Adrenal gland (tissue), 5 donors: ENCODE data around the gene TLE2.

ENCODE experiments used
- CTCF ChIP-seq, 6 experiments: fragments of 450-650 bp in 4 of 6; fragments of 200-600 bp in 2 of 6; sonication (generic) in 1 of 6; IDR thresholded peaks; 1 replicate in 5 of 6; 2 replicates in 1 of 6; pipeline versions ENCODE4 v1.5.1 to v1.8.0; 2016 to 2021; ENCODE audit warnings: antibody characterized with exemption in 6 of 6, mild to moderate bottlenecking in 2 of 6, moderate library complexity in 1 of 6
- POLR2A ChIP-seq, 2 donors: fragments of 450-650 bp; IDR thresholded peaks; one replicate each; pipeline ENCODE4 v1.6.1; 2017; ENCODE audit warnings: antibody characterized with exemption in 2 of 2, mild to moderate bottlenecking in 2 of 2, moderate library complexity in 1 of 2
- donor health status: DM: no; HTN: no; CAD: no.

GRCh38 chr19:3066482-3067049, 37.5 kb upstream of the TLE2 start:
- TF ChIP-seq CTCF (IDR thresholded peaks at IDR 0.05) (no peak), POLR2A (IDR thresholded peaks at IDR 0.05) (no peak)
